ENCODE data around the gene BBS10.
"Not testable (repeated sequence)": the region's sequence is repeated elsewhere in the genome, so short reads cannot be mapped to it uniquely, and the experiment has no call there.

BBS10 gene

GRCh38 chr12:76329159-76329558 is 19.1 kb downstream of the BBS10 start:
- no peak for DNase-seq

DNA sequence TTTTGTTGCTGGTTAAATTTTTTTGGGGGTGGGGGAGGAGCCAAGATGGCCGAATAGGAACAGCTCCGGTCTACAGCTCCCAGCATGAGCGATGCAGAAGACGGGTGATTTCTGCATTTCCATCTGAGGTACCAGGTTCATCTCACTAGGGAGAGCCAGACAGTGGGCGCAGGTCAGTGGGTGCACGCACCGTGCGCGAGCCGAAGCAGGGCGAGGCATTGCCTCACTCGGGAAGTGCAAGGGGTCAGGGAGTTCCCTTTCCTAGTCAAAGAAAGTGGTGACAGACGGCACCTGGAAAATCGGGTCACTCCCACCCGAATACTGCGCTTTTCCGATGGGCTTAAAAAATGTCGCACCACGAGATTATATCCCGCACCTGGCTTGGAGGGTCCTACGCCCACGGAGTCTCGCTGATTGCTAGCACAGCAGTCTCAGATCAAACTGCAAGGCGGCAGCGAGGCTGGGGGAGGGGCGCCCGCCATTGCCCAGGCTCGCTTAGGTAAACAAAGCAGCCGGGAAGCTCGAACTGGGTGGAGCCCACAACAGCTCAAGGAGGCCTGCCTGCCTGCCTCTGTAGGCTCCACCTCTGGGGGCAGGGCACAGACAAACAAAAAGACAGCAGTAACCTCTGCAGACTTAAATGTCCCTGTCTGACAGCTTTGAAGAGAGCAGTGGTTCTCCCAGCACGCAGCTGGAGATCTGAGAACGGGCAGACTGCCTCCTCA is 28.5 kb downstream of the BBS10 start:
- not testable (repeated sequence) for DNase-seq

DNA sequence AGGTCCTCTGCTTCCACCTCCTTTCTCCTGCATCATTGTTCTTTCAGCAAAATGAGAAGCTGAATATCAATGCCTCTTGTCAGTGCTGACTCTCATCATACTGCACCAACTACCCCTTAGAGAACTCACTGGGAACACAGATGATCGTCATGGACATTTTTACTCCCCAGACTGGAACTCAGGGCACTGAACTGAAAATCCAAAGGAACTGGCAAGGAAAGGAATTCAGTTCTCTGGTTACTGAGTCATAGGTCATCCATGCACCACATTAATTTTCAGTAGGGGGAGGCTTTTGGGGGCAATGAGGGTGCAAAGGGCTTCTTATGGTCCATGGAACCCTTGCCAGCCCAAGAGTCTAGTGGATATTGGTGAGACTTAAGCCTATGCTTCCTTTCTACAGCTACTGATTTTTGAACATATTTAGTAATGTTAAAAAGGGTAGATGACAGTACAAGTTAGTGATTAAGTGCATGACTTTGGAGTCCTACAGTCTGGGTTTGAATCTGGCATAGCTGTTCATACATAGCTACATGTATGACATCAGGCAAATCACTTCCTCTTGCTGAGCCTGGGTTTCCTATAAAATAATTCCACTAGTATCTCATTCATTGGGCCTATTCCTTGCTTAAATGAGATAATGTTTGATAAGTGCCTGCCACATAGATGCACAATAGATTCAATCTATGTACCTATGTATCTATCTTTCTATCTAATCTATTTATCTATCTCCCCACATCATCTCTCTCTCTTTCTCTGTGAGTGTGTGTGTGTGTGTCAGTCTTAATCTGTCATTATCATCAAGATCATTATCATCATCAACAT is 29.2 kb downstream of the BBS10 start:
- DNase-seq, result no peak

DNA sequence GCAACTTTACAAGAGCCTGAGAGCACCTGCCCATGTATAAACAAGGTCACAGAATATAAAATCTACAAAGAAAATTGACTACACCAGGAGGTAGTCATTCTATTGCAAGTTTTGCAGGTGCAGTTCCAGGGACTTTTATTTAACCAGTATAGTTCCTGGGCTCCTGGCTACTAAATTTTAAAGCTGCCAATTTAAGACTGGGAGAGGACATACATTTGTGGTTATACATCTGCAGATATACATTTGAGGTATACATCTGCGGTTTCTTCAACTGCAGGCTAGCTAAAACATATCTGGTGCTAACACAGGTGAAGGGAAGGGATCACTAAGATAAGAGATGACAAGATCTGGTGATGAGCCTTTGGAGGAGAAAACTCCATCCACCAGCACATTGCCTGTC is 30.2 kb downstream of the BBS10 start:
- DNase-seq, result no peak

GRCh38 chr12:76316468-76316867 is 31.7 kb downstream of the BBS10 start:
- DNase-seq, result no peak

DNA sequence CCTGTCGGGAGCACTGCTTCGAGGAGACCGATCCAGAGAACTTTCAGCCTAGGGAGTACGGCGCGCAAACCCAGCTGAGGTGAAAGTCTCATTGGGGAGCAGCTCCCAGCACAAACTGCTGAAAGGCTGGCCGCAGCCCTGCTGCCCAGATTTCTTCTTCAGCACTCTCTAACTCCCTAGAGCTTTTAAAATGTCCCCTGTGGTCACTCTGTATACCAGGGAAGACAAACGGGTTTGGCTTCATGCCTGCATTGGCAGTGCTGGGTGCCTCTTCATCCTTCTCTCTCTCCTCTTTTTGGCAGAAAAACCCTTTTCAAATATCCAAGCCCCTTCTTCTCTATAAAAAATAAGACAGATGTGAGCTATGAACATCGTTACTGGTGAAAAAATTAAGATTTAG is 34.9 kb downstream of the BBS10 start:
- DNase-seq, result no peak

DNA sequence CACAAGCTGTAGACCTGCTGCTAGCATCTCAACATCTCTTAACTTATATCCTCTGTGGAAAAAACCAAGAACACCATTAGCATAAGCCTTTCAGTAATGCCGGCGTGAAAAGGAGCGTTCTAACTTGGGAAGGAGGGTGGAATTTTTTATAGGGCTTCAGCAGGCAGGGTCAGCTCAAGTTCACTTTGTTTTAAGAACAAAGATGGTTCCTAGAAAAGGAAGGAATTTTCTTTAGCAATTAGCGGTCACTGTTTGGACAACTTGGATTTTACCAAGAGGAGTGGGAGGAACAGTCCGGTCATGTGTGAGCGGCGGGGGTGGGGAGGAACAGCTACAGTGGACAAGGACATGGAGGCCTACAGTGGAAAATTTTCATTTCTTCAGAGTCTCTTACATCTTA is 35.9 kb downstream of the BBS10 start:
- DNase-seq, result no peak

- no peak for DNase-seq
Measured at GRCh38 chr12:76311796-76312195, 36.4 kb downstream of the BBS10 start.

DNA sequence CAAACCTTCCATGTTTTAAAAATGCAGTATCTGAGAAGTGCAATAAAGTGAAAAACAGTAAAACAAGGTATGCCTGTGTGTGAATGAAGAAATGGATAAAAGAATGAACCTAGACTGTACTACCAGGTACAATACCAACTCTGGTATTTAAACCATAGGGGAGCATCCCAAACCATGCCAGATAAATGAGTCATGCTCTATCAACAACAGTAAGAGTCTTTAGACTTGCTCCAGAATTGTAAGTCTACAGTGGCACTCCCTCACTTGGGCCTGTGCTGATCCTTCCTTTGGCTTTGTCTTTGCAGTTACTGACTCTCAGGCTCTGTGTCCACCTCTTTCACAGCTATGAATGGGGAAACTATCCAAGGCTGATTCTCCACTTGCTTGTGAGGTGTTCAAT is 38.1 kb downstream of the BBS10 start:
- DNase-seq, result no peak

DNA sequence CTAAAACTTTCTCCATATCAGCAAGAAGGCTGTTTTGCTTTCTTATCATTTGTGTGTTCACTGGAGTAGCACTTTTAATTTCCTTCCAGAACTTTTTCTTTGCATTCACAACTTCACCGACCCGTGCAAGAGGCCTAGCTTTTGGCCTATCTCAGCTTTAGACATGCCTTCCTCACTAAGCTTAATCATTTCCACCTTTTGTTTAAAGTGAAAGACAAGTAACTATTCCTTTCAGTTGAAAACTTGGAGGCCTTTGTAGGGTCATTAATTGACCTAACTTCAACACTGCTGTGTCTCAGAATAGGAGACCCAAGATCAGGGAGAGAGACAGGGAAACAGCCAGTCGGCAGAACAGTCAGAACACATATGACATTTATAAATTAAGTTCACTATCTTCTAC is 39.3 kb downstream of the BBS10 start:
- DNase-seq, result no peak

- DNase-seq, result no peak
Measured at GRCh38 chr12:76307083-76307482, 41.1 kb downstream of the BBS10 start.

DNA sequence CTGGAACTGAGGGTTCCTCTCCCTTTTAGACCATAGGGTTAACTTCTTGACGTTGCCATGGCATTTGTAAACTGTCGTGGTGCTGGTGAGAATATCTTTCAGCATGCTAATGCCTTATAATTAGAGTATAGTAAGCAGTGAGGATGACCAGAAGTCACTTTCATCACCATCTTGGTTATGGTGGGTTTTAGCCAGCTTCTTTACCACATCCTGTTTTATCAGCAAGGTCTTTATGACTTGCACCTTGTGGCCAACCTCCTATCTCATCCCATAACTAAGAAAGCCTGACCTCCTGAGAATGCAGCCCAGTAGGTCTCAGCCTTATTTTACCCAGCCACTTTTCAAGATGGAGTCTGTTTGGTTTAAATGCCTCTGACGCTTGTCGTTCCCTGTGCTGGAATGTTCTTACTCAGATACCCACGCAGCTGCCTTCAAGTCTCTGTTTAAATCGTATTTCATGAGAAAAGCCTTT is 44.2 kb downstream of the BBS10 start:
- DNase-seq, result no peak

DNA sequence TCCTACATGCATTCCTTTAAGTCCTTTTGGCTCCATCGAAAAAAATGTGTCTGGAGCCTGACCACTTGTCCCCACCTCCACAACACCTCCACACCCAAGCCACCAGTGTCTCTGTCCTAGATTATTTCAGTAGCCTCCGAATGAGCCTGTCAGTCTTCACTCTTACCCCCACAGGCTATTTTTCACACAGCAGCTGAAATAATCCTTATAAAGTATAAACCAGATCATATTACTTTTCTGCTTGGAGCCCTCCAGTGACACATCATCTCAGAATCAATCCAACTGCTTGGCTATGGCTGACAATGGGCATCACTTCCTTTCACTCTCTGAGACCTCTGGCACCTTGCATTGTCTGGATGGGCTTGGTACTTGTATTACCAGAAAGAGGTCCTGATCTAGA is 44.9 kb downstream of the BBS10 start:
- DNase-seq, result no peak

DNA sequence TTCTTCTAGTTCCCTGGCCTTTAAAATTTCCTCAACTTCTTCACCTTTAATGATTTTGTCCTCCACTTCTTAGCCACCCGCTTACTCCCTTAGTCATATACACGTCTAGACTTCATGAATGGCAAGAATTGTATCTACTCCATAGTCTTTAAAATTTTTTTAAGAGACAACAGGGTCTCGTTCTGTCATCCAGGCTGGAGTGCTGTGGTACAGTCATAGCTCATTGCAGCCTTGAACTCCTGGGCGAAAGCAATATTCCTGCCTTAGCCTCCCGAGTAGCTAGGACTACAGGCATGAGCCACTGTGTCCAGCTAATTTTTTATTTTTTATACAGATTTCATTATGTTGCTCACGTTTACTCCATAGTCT is 47.9 kb downstream of the BBS10 start:
- DNase-seq, result no peak

- no peak for DNase-seq
Measured at GRCh38 chr12:76299536-76300296, 48.5 kb downstream of the BBS10 start.
